ENCODE data around the gene POC1B.
A peak's percentile ranks its signal among the peaks of the same experiment; 100 is the strongest.

Gene POC1B

DNA sequence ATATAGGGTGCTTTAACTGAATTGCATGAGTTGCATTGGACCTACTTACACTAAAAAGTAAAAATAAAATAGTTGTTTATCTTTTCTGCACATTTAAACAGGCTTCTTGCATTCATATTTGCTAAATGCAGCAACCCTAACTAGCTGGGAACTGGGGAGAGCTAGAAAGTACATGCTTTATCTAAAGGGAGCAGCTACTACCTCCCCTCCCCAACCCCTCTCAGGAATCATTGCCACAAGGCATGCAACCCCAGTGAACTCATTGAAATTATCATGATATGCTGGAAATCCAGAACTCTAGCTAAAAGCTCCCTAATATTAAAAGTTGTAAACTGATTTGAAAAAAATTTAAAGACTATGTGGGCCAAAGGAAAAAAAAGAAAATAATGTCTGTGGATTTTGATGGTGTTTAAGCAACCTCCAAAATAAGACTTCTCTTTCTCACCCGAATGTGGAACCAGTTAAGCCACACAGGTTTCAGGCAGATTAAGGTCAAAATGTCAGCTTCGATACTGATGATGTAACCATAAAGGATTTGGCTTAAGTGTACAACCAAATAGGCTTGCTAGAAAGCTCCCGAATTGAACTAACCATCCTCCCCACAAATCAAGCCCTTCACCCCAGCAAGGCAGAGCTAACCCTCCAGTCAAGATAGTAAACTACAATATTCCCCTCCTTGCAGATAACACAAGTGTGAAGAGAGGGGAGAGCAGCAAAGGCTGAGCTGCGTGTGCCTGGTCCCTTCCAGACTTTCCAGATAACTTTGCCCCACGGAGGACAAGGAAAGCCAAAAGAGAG, 13.8 kb upstream of the POC1B start:
- DNase-seq (ENCODE audit: low spot score), result no peak

- no peak for DNase-seq (ENCODE audit: low spot score)
Observed at GRCh38 chr12:89538897-89539296, 13.1 kb upstream of the POC1B start.

DNA sequence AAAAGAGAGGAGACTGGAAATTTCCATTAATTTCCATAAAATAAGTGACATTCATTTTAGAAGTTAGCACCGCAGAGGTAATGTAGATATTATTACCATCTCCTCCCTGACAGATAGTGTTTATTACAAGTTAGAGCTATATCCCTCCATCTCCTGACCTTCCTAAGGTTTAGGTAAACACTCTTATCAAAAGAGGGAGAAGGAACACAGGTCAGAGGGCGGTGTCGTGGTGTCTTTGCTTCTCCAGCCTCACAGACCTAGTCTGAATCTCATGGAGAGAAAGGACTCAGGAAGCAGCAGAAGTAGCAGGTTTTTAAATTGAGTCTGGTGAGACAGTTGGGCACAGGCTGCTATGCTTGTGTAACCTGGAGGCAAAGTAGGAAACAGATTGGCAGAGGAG, 11.5 kb upstream of the POC1B start:
- DNase-seq (ENCODE audit: low spot score), result no peak

DNA sequence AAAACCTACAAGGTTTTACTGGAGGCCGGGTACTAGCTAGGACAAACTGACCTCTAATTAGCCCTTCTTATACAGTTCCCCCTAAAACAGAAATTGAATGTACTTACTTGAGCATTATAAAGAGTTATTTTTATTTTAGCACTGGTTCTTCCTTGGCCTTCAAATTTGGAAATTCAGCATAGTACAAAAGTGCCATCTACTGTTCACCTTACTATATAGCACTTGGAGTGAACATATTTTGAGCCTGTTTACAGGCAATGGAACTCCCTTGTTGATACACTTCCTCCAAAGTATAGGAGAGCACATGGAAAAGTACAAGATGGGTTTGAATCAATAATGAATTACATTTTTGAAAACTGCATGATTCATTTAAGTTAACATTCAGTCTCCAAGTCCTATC, 3.9 kb upstream of the POC1B start:
- DNase-seq (ENCODE audit: low spot score), result peak; percentile 77

GRCh38 chr12:89528434-89528833, 2.6 kb upstream of the POC1B start:
- DNase-seq (ENCODE audit: low spot score), result no peak

GRCh38 chr12:89525305-89525823, 483 bp downstream of the POC1B start:
- DNase-seq (ENCODE audit: low spot score), result peak; percentile 47

DNA sequence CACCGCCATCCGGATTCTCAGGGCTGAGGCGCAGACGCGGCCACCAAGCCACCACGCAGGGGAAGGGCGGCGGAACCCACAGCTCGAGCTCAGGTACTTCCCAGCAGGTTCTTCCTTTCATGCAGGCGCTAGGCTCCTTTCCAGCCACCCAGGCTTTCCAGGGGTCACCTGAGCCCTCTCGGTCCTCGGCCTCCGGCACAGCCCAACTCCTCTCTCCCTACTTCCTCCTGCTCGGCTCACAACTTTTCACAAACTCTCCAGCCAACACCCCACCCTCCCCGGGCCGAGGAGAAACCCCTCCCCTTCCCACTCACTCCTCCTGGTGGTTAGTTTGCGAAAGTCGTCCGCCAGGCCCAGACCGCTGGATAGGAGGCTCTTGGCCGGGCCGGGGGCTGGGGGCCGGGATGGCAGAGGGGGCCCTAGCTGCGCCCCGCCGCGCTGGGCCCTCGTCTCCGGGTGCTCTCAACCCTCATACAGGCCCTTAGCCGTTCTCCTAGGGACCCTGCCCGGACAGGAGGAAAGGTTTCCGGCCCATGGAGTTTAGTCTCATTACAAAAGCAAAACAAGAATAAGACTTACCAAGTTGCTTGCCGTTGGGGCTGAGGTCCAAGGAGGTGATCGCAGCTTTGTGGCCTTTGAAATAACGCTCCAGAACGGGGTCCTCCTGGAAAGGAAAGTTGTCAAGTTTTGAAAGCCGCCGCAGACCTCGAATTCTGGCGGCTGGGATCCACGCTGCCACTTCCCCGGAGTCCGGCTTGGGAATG, 1.1 kb downstream of the POC1B start, which contains the start of gene GALNT4:
GALNT4 (minus strand) TSS at position 256 of the 764 bp plus-strand sequence; CDS start at position 9, 247 bp downstream.
- DNase-seq (ENCODE audit: low spot score), result peak; percentile 81

DNA sequence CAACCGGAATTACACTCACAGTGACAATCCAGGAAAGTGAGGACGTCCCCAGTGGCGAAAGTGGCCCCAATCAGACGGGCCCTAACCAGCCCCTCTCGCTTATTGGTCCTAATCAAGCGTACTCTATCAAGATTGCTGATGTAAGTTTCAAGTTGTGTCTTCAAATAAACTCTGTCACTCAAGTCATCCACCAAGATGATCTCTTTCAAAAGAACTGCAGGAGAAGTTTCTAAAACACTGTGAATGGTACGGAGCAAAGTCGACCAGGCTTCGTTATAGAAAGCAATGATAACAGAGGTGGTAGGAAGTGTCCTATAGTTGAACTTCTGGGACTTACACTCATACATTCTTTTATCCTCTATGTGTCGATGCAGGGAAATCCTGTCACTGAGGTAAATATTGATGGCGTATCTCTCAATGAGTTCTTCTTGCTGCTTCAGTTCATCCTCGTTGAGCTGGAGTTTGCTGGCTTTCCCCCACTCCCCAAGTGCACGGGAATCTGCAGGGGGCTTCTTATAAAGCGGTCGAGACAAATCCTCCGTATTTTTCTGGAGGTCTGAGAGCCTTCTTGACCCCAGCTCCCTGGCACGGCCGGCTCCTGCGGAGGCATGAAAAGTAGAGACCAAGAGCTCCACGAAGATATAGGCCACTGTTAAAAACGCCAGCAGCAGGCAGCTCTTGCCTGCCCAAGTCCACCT, 1.9 kb downstream of the POC1B start:
- peak; percentile 20 for DNase-seq (ENCODE audit: low spot score)

DNA sequence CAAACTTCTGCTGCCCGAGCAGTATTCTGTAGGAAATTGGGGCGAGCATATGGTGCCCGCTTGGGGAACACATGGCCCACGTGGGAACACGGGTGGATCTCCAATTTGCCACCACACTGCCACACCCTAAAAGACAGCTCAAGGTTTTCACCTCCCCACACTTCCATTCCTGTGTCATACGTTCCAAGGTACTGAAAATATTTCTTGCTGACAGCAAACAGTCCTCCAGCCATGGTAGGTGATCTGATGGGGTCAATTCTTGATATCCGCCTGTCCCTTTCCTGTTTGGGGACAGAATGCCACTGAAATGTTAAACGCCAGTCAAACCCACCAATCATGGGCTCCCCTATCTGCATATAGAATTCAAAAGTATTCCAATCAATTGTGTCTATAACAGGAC, 2.5 kb downstream of the POC1B start:
- no peak for DNase-seq (ENCODE audit: low spot score)

DNA sequence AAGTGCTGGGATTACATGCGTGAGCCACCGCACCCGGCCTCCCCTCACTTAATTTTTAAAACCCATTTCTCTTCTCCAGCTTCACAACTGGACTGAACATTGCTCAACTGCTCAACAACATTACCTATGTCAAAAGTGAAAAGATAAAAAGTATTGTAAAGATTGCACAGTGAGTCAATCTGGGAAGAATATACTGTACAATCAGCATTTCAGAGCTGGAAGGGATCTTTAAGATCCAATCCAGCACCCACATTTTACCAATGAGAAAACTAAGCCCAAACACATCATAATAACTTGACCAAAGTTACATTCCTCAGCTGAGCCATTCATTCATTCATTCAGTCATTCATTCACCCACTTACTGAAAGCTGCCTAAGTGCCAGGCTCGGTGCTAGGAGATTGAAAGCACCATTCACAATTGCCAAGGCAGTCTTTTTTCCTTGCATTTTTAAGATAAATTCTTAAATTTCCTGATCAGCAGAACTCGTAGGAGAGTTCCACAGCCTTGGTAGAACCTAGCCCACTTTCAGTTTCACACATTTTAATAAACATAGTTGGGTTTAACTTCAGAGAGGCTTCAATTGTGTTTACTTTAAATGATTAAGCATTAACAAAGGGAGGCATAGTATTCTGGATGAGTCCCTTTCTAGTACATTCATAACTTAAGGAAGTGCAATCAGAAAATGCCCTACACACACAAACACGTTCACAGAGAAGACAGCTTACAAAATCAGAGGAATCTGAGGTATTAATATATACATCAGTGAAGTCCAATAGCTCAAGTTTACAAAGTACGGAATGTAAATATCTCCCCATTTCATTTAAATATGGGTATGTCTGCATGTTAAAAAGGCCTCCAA, 4.3 kb downstream of the POC1B start:
- no peak for DNase-seq (ENCODE audit: low spot score)

- DNase-seq (ENCODE audit: low spot score), result no peak
Observed at GRCh38 chr12:89517720-89518119, 8.1 kb downstream of the POC1B start.

- no peak for DNase-seq (ENCODE audit: low spot score)
Observed at GRCh38 chr12:89516633-89517032, 9.2 kb downstream of the POC1B start.

GRCh38 chr12:89514751-89515150, 11.1 kb downstream of the POC1B start:
- DNase-seq (ENCODE audit: low spot score), result no peak

DNA sequence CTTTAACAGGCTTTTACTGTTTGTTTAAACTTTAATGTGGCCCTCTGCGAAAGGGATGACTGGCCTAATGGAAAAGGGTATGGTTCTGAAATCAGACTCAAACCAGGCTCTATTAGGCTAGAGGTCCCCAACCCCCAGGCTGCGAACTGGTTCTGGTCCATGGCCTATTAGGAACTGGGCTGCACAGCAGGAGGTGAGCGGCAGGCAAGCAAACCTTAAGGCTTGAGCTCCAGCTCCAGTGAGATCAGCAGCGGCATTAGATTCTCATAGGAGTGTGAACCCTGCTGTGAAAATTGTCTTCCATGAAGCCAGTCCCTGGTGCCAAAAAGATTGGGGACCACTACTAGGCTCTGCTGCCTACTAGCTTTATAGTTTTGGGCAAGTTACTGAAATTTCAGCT, 12.3 kb downstream of the POC1B start:
- no peak for DNase-seq (ENCODE audit: low spot score)

GRCh38 chr12:89507015-89507824, 18.6 kb downstream of the POC1B start:
- no peak for DNase-seq (ENCODE audit: low spot score)

DNA sequence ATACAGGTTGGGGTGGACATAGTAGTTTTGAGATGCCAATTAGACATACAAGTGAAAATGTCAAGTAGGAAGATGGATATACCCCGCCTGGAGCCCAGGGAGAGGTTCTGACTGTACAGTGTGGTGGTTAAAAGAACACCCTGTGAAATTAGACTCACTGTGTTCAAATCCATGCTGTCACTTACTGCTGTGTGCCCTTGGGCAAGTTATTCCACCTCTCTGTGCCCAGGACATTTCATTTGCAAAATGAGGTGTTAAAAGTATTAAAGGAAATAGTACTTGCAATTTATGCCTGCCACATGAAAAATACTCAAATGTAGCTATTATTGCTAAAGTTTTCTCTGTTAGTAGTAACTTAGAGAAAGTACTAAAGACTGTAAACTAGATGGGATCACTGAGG, 19.8 kb downstream of the POC1B start:
- DNase-seq (ENCODE audit: low spot score), result no peak

DNA sequence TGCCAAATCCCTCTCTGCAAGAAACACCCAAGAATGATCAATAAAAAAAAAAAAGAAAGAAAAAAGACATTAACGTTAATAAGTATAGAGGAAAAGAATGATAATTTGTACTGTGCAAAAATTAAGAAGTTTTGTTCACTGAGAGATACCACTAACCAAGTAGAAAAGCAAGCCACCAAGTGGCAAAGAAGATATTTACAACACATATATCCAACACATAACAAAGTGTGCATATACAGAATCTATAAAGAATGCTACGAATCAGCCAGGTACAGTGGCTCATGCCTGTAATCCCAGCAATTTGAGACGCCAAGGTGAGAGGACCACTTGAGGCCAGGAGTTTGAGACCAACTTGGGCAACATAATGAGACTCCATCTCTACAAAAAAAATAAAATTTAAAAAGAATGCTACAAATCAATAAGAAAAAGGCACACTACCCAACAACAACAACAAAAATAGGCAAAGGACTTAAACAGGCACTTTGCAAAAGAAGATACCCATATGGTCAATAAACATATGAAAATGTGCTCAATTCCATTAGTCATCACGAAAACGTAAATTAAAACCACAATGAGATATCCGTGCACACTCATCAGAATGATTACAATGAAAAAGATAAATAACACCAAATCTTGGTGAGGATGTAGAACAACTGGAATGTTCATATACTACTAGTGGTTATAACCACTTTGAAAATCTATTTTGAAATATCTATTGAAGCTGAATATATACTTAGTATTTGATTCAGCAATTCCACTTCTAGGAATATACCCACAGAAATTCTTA, 21.1 kb downstream of the POC1B start:
- DNase-seq (ENCODE audit: low spot score), result no peak

DNA sequence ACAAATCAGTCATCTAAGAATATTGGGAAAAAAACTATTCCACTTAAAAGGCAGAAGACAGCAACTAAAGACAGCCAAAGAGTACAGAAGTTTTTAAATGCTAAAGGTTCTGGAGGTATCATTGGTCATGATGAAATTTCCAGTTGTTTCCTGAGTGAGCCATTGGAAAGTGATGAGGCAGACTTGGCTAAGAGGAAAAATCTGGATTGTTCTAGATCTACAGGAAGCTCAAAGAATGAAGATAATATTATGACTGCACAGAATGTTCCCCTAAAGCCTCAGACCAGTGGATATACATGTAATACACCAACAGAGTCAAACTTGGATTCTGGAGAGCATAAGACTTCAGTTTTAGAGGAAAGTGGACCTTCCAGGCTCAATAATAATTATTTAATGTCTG, 24.1 kb downstream of the POC1B start:
- DNase-seq (ENCODE audit: low spot score), result no peak

- no peak for DNase-seq (ENCODE audit: low spot score)
Observed at GRCh38 chr12:89499857-89500256, 26.0 kb downstream of the POC1B start.

DNA sequence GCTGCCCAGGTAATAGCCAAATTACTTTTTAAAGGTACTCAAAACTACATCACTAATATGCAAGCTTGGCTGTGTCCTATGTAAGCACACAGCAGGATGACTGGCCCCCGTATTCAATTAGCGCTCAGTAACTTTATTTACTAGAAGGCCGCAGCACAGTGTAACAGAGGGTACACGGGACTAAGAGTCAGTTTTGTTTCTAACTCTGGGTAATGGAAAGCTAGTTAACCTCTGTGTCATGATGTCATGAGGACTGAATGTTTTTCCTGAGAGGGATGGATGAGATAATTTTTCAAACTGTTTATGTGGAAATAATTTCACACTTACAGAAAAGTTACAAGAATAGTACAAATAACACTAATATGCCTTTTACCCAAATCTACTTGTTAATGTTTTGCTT, 28.4 kb downstream of the POC1B start:
- no peak for DNase-seq (ENCODE audit: low spot score)

Data from RKO (cell line).